ENCODE results near the gene TMEFF2.
"Not testable (repeated sequence)": the region's sequence is repeated elsewhere in the genome, so short reads cannot be mapped to it uniquely, and the experiment has no call there.

DNA sequence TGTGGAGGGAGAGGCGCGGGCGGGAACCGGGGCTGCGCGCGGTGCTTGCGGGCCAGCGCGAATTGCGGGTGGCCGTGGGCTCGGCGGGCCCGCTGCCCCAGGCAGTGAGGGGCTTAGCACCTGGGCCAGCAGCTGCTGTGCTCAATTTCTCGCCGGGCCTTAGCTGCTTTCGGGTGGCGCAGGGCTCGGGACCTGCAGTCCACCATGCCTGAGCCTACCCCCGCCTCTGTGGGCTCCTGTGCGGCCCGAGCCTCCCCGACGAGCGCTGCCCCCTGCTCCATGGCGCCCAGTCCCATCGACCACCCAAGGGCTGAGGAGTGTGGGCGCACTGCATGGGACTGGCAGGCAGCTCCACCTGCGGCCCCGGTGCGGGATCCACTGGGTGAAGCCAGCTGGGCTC, 273.1 kb downstream of the TMEFF2 start:
- not testable (repeated sequence) for TF ChIP-seq CTCF, POLR2A (IDR thresholded peaks at IDR 0.05)
